ENCODE results near the gene CIPC. TPM values are rescaled to one million over a fixed set of nuclear protein-coding genes. Genes with fewer than 3 reads are reported as not detected.
A peak's percentile ranks its signal among the peaks of the same experiment; 100 is the strongest.

The CIPC gene
- total RNA-seq, 8 experiments from 2014 or later = 9.0 to 30.6 (median 16.2) TPM

DNA sequence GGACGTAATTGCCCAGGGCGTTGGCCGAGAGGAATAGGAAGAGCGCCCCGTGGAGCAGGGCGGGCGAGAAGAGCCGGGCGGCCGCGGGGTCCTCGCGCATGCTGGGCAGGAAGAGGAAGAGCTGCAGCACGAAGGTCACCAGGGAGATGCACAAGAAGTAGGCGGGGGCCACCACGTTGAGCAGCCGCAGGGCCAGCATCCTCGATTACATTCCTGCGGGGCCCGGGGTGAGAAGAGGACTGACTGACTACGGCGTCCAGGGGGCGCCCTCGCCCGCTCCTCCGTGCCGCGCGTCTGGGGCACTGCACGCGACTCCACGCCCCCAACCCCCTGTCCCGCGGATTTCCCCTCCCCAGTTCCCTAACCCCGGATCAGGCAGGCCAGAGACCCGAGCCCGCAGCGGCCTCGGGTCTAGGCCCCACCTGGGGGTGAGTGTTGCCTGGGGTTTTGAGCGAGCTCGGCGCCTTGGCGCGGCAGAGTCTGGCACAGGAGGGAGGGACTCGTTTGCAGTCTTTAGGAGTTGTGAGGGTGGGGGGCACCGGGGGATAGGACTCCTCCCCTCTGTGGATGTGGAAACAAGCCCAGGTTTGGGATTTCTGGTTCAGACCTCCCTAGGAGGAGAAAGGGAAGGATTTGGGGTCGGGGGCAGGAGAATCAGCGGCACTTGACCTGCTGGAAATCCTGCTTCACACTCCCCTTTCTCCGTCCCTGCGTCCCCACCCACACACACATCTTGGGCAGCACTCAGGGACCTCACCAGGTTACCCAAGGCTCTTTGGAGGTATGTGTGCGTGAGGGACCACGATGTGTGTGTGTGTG lies 41.7 kb downstream of the CIPC start:
- 0 to 3% (median 0%) methylated on average over 2 to 12 of the region's 52 CpGs; no CpG with 5 or more reads in 7 of the 10 experiments for WGBS, 10 experiments
- Histone ChIP-seq H3K27ac (peak overlapping the region in 1 of 2 donors; percentile 78), H3K4me3 (peak overlapping the region; percentile 51 to 80 (median 66)), H3K4me1 (replicated peaks in 1 of 2) (peaks cover 27 to 28% of the 10 kb centered on the region in 2 donors)
- peak; percentile 16 to 69 (median 34) for ATAC-seq (replicated peaks in 6 of 8)
- in situ Hi-C loops (cut with MboI; ENCODE audit: low pct_unique_long_range_greater_than_20kb in 2 of 9, low sequenced_read_pairs in 9 of 9, unreplicated experiment in 9 of 9) = loop anchor here in 2 of 9 experiments (25.0 kb wide), 1 partner anchor 173 kb away; the partner anchor contains the start of genes GSTZ1 (in 2 of the 2) and POMT2 (in 2 of the 2)

DNA sequence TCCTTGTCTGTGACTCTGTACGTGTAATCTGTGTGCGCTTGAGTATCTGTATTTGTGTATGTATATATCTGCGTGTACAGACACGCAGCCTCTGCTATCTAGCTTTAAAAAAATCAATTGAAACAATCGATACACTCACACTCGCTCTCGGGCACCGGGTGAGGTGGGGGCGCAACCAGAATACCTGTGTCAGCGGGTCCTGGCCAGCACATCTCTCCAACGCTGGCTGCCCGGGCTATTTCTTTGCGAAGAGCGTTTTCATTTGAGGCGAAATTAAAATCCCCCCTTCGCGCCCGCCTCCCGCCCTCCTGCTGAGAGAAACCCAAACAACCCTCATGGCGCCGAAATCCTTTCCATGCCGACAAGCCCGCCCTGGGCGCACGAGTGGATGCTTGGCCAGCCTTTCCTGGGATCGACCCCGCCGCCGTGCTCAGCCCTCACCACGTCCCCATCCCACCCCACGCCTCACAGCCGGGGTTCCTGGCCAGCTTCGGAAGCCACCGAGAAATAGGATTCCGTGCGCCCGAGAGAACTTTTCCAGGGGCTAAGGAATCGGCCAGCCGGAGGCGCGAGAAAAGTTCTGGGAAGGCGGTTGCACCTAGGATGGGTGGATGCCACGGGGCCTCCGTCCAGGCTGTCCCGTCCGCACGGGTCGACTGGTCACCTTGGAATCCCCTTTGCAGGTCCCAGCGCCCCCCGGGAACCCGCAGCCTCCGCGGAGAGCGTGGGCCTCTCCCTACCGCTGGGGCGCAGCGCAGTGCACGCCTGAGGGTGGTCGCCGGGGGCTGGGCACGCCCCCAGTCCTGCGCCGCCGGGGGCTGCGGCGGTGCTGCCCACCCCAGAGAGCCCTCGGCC lies 42.5 kb downstream of the CIPC start:
- H3K4me3 ChIP-seq = peak overlapping the region; percentile 51 to 80 (median 66)
- in situ Hi-C loops (cut with MboI; ENCODE audit: low pct_unique_long_range_greater_than_20kb in 2 of 9, low sequenced_read_pairs in 9 of 9, unreplicated experiment in 9 of 9) = loop anchor here in 2 of 9 experiments (25.0 kb wide), 1 partner anchor 172 kb away; the partner anchor contains the start of genes GSTZ1 (in 2 of the 2) and POMT2 (in 2 of the 2)
- WGBS, 10 experiments = 0 to 5% (median 0%) methylated on average over 1 to 6 of the region's 67 CpGs; no CpG with 5 or more reads in 4 of the 10 experiments
- peak overlapping the region in 1 of 2 donors; percentile 78 for H3K27ac ChIP-seq
- H3K4me1 ChIP-seq (replicated peaks in 1 of 2) = peaks cover 30 to 35% of the 10 kb centered on the region in 2 donors
- peak in 6 of 8 experiments; percentile 10 to 47 (median 30) for ATAC-seq (replicated peaks in 6 of 8)

DNA sequence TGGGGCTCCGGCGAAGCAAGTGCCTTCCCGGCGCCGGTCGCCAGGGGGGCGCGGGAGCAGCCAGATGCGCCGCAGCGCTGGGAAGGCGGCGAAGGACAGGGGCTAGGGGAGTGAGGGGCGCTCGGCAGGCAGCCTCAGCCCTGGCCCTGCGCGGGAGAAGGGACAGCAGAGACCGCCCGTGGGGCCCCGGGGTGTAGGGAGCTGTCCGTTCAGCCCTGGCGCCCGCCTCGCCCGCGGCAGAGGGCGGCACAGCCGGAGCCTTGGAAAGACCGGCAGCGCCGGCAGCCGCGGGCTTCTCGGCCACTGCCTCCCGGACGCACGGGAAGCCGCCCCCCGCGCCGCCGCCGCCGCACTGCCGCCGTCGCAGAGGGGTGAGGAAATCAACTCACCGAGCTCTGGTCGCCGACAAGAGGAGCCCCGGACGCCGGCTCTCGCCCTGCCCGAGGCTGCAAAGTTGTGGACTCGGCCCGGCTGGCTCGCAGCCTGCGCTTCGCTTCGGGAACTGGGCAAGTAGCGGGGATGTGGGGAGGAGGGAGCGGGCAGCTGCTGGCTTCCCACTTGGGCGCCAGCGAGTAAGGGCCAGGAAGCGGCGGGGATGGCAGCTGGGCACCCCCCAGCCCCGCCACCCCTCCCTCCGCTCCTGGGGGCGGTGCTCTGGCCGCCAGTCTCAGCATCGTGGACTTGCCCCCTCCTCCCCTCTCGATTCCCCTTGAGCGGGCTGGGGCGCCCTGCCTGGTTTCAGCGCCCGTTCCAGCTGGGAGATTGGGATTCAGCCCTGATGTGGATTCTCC lies 43.4 kb downstream of the CIPC start, which contains the start of gene ZDHHC22:
ZDHHC22 (minus strand) TSS at position 578 of the 791 bp plus-strand sequence. CDS start 2,053 bp downstream, outside the sequence.
- ATAC-seq (replicated peaks in 6 of 8) = peak; percentile 39 to 86 (median 78)

GRCh38 chr14:77142005-77142800 lies 44.1 kb downstream of the CIPC start:
- Histone ChIP-seq H3K4me3 (peak overlapping the region; percentile 51 to 80 (median 66)), H3K27ac (peak overlapping the region; percentile 63 to 78), H3K4me1 (replicated peaks in 1 of 2) (peaks cover 33 to 41% of the 10 kb centered on the region in 2 donors)
- in situ Hi-C loops (cut with MboI; ENCODE audit: low pct_unique_long_range_greater_than_20kb in 2 of 9, low sequenced_read_pairs in 9 of 9, unreplicated experiment in 9 of 9) = loop anchor here in 2 of 9 experiments (25.0 kb wide), 1 partner anchor 170 kb away; the partner anchor contains the start of genes GSTZ1 (in 2 of the 2) and POMT2 (in 2 of the 2)
- ATAC-seq (replicated peaks in 6 of 8) = peak in 5 of 8 experiments; percentile 5 to 10 (median 8)
- WGBS, 10 experiments = 0 to 47% (median 10%) methylated on average over 1 to 7 of the region's 9 CpGs; no CpG with 5 or more reads in 2 of the 10 experiments

More for the DNA sequence above, 43.4 kb downstream of the CIPC start, which contains the start of gene ZDHHC22:
- in situ Hi-C loops (cut with MboI; ENCODE audit: low pct_unique_long_range_greater_than_20kb in 2 of 9, low sequenced_read_pairs in 9 of 9, unreplicated experiment in 9 of 9) = loop anchor here in 2 of 9 experiments (25.0 kb wide), 1 partner anchor 171 kb away; the partner anchor contains the start of genes GSTZ1 (in 2 of the 2) and POMT2 (in 2 of the 2)
- 0% methylated on average over 5 of the region's 77 CpGs; no CpG with 5 or more reads in 9 of the 10 experiments for WGBS, 10 experiments
- Histone ChIP-seq H3K4me1 (replicated peaks in 1 of 2) (peaks cover 33 to 41% of the 10 kb centered on the region in 2 donors), H3K4me3 (peak within 1 kb of the TSS; percentile 51 to 80 (median 66)), H3K27ac (peak within 1 kb of the TSS; percentile 63 to 78)

DNA sequence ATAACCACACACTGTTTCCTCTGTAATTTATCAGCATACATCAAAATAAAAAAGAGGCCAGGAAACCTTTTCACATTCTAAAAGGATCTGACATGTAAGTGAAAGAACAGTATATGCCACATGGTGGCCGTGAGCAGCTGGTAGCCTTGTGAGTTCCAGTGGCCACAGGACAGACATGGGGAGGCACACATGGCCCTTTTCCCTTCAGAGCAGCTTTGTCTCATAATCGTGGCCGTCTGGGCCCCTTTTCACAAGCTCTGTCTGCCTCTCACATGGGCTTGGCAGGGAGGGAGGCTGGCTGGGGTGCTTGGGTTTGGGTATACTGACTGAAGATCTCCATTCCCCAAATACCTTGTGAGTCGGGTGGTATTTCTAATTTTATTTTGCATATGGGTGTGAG lies 45.0 kb downstream of the CIPC start:
- Histone ChIP-seq H3K4me1 (replicated peaks in 1 of 2) (peaks cover 33 to 41% of the 10 kb centered on the region in 2 donors), H3K4me3 (peak overlapping the region; percentile 51 to 80 (median 66)), H3K27ac (peak overlapping the region; percentile 68 to 78)
- in situ Hi-C loops (cut with MboI; ENCODE audit: low pct_unique_long_range_greater_than_20kb in 2 of 9, low sequenced_read_pairs in 9 of 9, unreplicated experiment in 9 of 9) = loop anchor here in 2 of 9 experiments (25.0 kb wide), 1 partner anchor 169 kb away; the partner anchor contains the start of genes GSTZ1 (in 2 of the 2) and POMT2 (in 2 of the 2)
- peak in 2 of 8 experiments; percentile 18 to 24 for ATAC-seq (replicated peaks in 6 of 8)
- 0 to 20% (median 0%) methylated on average over 1 to 3 of the region's 4 CpGs; no CpG with 5 or more reads in 3 of the 10 experiments for WGBS, 10 experiments

DNA sequence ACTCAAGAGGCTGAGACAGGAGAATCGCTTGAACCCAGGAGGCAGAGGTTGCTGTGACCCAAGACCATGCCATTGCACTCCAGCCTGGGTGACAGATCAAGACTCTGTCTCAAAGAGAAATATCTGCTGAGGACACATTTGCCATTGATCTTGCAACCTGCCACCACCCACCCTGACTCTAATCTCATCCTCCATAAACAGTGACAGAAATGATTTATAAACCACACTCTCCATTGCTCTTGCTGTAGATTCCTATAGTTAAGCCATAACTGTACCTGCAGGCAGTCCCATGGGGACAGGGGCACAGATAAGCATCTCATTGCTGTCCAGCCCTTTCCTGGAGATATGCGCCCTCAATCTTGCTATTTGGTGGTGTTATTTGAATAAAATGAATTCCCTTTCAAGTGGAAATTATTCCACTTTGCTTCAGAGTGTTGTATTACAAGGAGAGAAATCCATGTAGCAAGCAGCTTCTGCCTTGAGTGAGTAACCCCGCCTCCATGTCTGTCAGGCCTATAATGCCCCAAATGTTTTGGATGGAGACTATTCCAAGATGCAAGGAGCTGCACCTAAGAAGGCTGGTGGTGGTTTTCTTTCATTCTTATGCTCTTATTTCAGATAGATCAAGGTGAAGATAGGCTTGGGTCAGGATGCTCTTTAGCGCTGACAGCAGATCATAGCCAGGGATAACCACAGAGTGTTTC lies 46.5 kb downstream of the CIPC start:
- Histone ChIP-seq H3K4me1 (replicated peaks in 1 of 2) (peaks cover 28 to 37% of the 10 kb centered on the region in 2 donors), H3K4me3 (peak overlapping the region in 1 of 5 donors; percentile 5), H3K27ac (peak overlapping the region in 1 of 2 donors; percentile 39)
- peak in 5 of 8 experiments; percentile 11 to 40 (median 13) for ATAC-seq (replicated peaks in 6 of 8)
- WGBS, 10 experiments = 15 to 87% (median 60%) methylated on average over 1 to 4 of the region's 4 CpGs; no CpG with 5 or more reads in 3 of the 10 experiments
- in situ Hi-C loops (cut with MboI; ENCODE audit: low pct_unique_long_range_greater_than_20kb in 2 of 9, low sequenced_read_pairs in 9 of 9, unreplicated experiment in 9 of 9) = loop anchor here in 2 of 9 experiments (25.0 kb wide), 1 partner anchor 168 kb away; the partner anchor contains the start of genes GSTZ1 (in 2 of the 2) and POMT2 (in 2 of the 2)

- no peak overlapping the region for H3K4me3 ChIP-seq
- peaks cover 28 to 37% of the 10 kb centered on the region in 2 donors for H3K4me1 ChIP-seq (replicated peaks in 1 of 2)
- in situ Hi-C loops (cut with MboI; ENCODE audit: low pct_unique_long_range_greater_than_20kb in 2 of 9, low sequenced_read_pairs in 9 of 9, unreplicated experiment in 9 of 9) = loop anchor here in 2 of 9 experiments (25.0 kb wide), 1 partner anchor 166 kb away; the partner anchor contains the start of genes GSTZ1 (in 2 of the 2) and POMT2 (in 2 of the 2)
- WGBS, 10 experiments = 6 to 65% (median 52%) methylated on average over 2 to 10 of the region's 10 CpGs; no CpG with 5 or more reads in 3 of the 10 experiments
- ATAC-seq (replicated peaks in 6 of 8) = no peak
- no peak overlapping the region for H3K27ac ChIP-seq
These were observed 48.1 kb downstream of the CIPC start for GRCh38 chr14:77145975-77146740.

DNA sequence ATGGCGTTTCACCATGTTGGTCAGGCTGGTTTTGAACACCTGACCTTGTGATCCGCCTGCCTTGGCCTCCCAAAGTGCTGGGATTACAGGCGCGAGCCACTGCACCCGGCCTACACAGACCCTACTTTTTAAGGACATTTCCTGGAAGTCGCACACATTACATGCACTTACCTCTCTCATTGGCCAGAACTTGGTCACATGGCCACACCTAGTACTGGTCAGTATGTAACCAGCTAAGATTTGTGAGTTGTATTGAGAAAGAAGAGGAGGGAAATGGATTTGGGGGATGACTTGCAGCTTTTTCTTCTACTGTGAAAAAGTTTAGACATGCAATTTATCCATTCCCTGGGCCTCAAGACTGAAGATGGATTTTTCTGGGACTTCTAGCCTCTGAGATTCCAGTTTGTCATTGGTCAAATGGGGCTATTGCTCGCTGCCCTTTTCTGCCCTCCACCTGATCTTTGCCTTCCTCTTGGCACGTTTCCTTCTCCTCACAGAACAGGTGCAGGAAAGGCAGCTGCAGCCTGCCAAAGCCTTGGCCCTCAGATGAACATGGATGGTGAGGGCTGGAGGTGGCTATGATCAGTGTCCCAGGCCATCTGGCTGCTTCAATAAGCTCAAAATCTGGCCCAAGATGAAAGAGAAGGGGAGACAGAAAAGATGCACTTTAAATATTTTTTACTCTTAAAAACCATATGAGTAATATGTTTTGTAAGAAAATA lies 50.6 kb downstream of the CIPC start:
- Histone ChIP-seq H3K27ac (no peak overlapping the region), H3K4me1 (replicated peaks in 1 of 2) (peaks cover 16 to 25% of the 10 kb centered on the region in 2 donors), H3K4me3 (no peak overlapping the region)
- in situ Hi-C loops (cut with MboI; ENCODE audit: low pct_unique_long_range_greater_than_20kb in 2 of 9, low sequenced_read_pairs in 9 of 9, unreplicated experiment in 9 of 9) = loop anchor here in 2 of 9 experiments (25.0 kb wide), 1 partner anchor 164 kb away; the partner anchor contains the start of genes GSTZ1 (in 2 of the 2) and POMT2 (in 2 of the 2)
- ATAC-seq (replicated peaks in 6 of 8) = no peak
- WGBS, 10 experiments = 20 to 90% (median 60%) methylated on average over 1 to 7 of the region's 8 CpGs; no CpG with 5 or more reads in 2 of the 10 experiments

- Histone ChIP-seq H3K27ac (no peak overlapping the region), H3K4me3 (no peak overlapping the region), H3K4me1 (replicated peaks in 1 of 2) (peaks cover 9 to 10% of the 10 kb centered on the region in 2 donors)
- 0 to 44% (median 0%) methylated on average over 1 to 4 of the region's 5 CpGs; no CpG with 5 or more reads in 4 of the 10 experiments for WGBS, 10 experiments
- ATAC-seq (replicated peaks in 6 of 8) = peak in 5 of 8 experiments; percentile 32 to 58 (median 41)
- in situ Hi-C loops (cut with MboI; ENCODE audit: low pct_unique_long_range_greater_than_20kb in 2 of 9, low sequenced_read_pairs in 9 of 9, unreplicated experiment in 9 of 9) = no loop called here
These were observed 53.2 kb downstream of the CIPC start for GRCh38 chr14:77151245-77151644.

Measured in motor neuron (in vitro differentiated cells).